GM23338 (cell line): Measurements from ENCODE around the gene POLDIP3. TPM values are rescaled to one million over a fixed set of nuclear protein-coding genes. Genes with fewer than 3 reads are reported as not detected.

Source experiments
- ATAC-seq: fragments of 200-7000 bp; cut with Tn5 transposase; 3 replicates; pipeline ENCODE4 v1.9.1; 2020
- DNase-seq: peaks from one replicate; pipeline ENCODE4 v3.0.0-alpha.2; 2015; ENCODE audit warnings: low spot score
- H2AFZ ChIP-seq: fragments of 200-600 bp; sonication (generic); 2 replicates; pipeline ENCODE4 v1.8.0; 2016; ENCODE audit warnings: antibody characterized with exemption, mild to moderate bottlenecking, moderate library complexity
- H3F3A ChIP-seq: fragments of 200-600 bp; sonication (generic); replicated peaks from 2 replicates; pipeline ENCODE4 v1.8.0; 2017; ENCODE audit warnings: antibody characterized with exemption, mixed run types, low read depth
- H3K27ac ChIP-seq: fragments of 200-600 bp; sonication (generic); 2 replicates; pipeline ENCODE4 v1.6.1; 2016; ENCODE audit warnings: low read depth
- H3K27me3 ChIP-seq: fragments of 200-600 bp; sonication (generic); 2 replicates; pipeline ENCODE4 v1.8.0; 2016; ENCODE audit warnings: mild to moderate bottlenecking, mixed run types, moderate library complexity; ENCODE audit not compliant: insufficient read depth
- H3K36me3 ChIP-seq: fragments of 200-600 bp; sonication (generic); 2 replicates; pipeline ENCODE4 v1.8.0; 2016; ENCODE audit warnings: mild to moderate bottlenecking; ENCODE audit not compliant: insufficient read depth
- H3K4me1 ChIP-seq: fragments of 200-600 bp; sonication (generic); 2 replicates; pipeline ENCODE4 v1.8.0; 2016; ENCODE audit warnings: mild to moderate bottlenecking, moderate library complexity; ENCODE audit not compliant: insufficient read depth
- H3K4me2 ChIP-seq: fragments of 200-600 bp; sonication (generic); 2 replicates; pipeline ENCODE4 v1.7.1; 2017; ENCODE audit warnings: mixed run types
- H3K4me3 ChIP-seq: fragments of 200-600 bp; sonication (generic); 2 replicates; pipeline ENCODE4 v1.6.1; 2016; ENCODE audit warnings: mixed run types
- H3K79me2 ChIP-seq: fragments of 200-600 bp; sonication (generic); replicated peaks from 2 replicates; pipeline ENCODE4 v1.8.0; 2017; ENCODE audit warnings: mild to moderate bottlenecking; ENCODE audit not compliant: insufficient read depth
- H3K9me2 ChIP-seq: fragments of 200-600 bp; sonication (generic); 2 replicates; pipeline ENCODE4 v1.8.0; 2017; ENCODE audit not compliant: insufficient read depth
- H4K20me1 ChIP-seq: fragments of 200-600 bp; sonication (generic); replicated peaks from 2 replicates; pipeline ENCODE4 v1.8.0; 2017; ENCODE audit warnings: mild to moderate bottlenecking; ENCODE audit not compliant: insufficient read depth
- H3K27ac Mint-ChIP-seq: 2 replicates; pipeline ENCODE4 v1.8.0; 2020; ENCODE audit warnings: inconsistent platforms, mild to moderate bottlenecking, moderate library complexity, mixed read lengths
- H3K27me3 Mint-ChIP-seq: 3 replicates; pipeline ENCODE4 v1.8.0; 2022; ENCODE audit warnings: low read depth, mild to moderate bottlenecking, moderate library complexity, mixed read lengths, inconsistent platforms; ENCODE audit not compliant: insufficient read depth, poor library complexity
- H3K36me3 Mint-ChIP-seq: 3 replicates; pipeline ENCODE4 v1.8.0; 2021; ENCODE audit warnings: low read depth, mild to moderate bottlenecking, inconsistent platforms, moderate library complexity, mixed read lengths
- H3K4me1 Mint-ChIP-seq: 3 replicates; pipeline ENCODE4 v1.8.0; 2020; ENCODE audit warnings: mild to moderate bottlenecking, inconsistent platforms, mixed read lengths
- H3K4me3 Mint-ChIP-seq: 3 replicates; pipeline ENCODE4 v1.8.0; 2021; ENCODE audit warnings: moderate library complexity, mild to moderate bottlenecking, inconsistent platforms, mixed read lengths
- H3K9me3 Mint-ChIP-seq: 3 replicates; pipeline ENCODE4 v1.8.0; 2020; ENCODE audit warnings: moderate library complexity, mild to moderate bottlenecking, inconsistent platforms, mixed read lengths
- EZH2 ChIP-seq: fragments of 200-600 bp; sonication (generic); IDR thresholded peaks from one replicate; pipeline ENCODE4 v1.8.0; 2017; ENCODE audit warnings: antibody characterized with exemption, mild to moderate bottlenecking, low read depth; ENCODE audit not compliant: unreplicated experiment
- ZNF114 ChIP-seq: fragments of 250-450 bp; sonication (Bioruptor Pico); IDR thresholded peaks from 2 replicates; pipeline ENCODE4 v1.5.0; 2020; ENCODE audit warnings: mild to moderate bottlenecking, moderate library complexity
- polyA plus RNA-seq: library from polyadenylated mRNA; unstranded; fragments of >200 nt; fragmentation: Nextera tagmentation; extraction: Ambion mirVana; gene quantifications from 2 replicates; pipeline ENCODE4 v1.2.1, GENCODE V29; 2016
- total RNA-seq: library from RNA; depleted of rRNA; stranded (reverse); fragments of >200 nt; shearing (Covaris generic); gene quantifications from 2 replicates; pipeline ENCODE4 v1.2.3, GENCODE V29; 2014
- TF ChIP-seq, protein P1 (sequence below): IDR thresholded peaks from 2 replicates; pipeline ENCODE4 v1.6.1; 2016; ENCODE audit warnings: antibody characterized with exemption
- TF ChIP-seq, protein P2 (sequence below): fragments of 250-450 bp; sonication (Bioruptor Pico); IDR thresholded peaks from 2 replicates; pipeline ENCODE4 v1.5.0; 2020; ENCODE audit warnings: mild to moderate bottlenecking, moderate library complexity
- TF ChIP-seq, protein P3 (sequence below), 2 experiments: fragments of 200-600 bp in 1 of 2; sonication (generic) in 1 of 2; conservative IDR thresholded peaks; 2 replicates each; pipeline versions ENCODE4 v1.5.1 to v1.6.1; 2016 to 2017; ENCODE audit warnings: antibody characterized with exemption in 2 of 2, low read depth in 2 of 2, mild to moderate bottlenecking in 2 of 2, moderate library complexity in 1 of 2

The POLDIP3 gene
- total and polyA plus RNA-seq, 2 experiments from 2014 or later: 38.2 to 54.3 TPM

DNA sequence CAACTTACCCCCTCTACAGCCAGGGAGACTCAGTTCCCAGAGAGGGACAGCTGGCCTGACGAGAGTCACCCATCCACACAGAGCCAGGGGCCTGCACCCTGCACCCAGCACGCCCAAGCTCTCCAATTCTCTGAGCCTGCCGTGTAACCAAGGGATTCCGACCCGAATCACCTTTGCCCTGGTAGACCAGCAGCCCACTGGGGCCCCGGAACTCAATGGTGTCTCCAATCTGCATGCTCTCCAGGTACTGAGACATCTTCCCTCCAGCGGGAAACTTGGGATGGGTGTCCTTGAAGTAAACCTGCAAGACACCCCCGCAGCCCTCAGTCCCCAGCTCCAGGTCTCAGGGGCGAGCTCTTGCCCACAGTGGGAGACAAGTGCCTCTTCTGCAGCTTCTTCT lies 13.3 kb upstream of the POLDIP3 start:
- no peak for DNase-seq

More for the DNA sequence above, 13.3 kb upstream of the POLDIP3 start:
- Histone ChIP-seq H3K27me3 (no peaks in the 10 kb centered on the region), H4K20me1 (no peaks in the 10 kb centered on the region), H3K79me2 (no peaks in the 10 kb centered on the region), H2AFZ (no peak overlapping the region), H3K36me3 (peaks cover 5% of the 10 kb centered on the region; the same call in 1 of the 2 replicates), H3K4me1 (no peaks in the 10 kb centered on the region), H3K4me3 (no peak overlapping the region), H3K4me2 (no peak overlapping the region), H3F3A (no peaks in the 10 kb centered on the region), H3K27ac (no peak overlapping the region), H3K9me2 (no peaks in the 10 kb centered on the region)
- ATAC-seq: no peak
- Mint-ChIP-seq H3K4me3 (no peak overlapping the region), H3K36me3 (peaks cover 25% of the 10 kb centered on the region), H3K27me3 (peaks cover 13% of the 10 kb centered on the region), H3K4me1 (no peaks in the 10 kb centered on the region), H3K9me3 (no peaks in the 10 kb centered on the region), H3K27ac (no peak overlapping the region)
- TF ChIP-seq, protein P1, sequence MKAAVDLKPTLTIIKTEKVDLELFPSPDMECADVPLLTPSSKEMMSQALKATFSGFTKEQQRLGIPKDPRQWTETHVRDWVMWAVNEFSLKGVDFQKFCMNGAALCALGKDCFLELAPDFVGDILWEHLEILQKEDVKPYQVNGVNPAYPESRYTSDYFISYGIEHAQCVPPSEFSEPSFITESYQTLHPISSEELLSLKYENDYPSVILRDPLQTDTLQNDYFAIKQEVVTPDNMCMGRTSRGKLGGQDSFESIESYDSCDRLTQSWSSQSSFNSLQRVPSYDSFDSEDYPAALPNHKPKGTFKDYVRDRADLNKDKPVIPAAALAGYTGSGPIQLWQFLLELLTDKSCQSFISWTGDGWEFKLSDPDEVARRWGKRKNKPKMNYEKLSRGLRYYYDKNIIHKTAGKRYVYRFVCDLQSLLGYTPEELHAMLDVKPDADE: no peak
- no peak for TF ChIP-seq EZH2
- TF ChIP-seq, protein P2, sequence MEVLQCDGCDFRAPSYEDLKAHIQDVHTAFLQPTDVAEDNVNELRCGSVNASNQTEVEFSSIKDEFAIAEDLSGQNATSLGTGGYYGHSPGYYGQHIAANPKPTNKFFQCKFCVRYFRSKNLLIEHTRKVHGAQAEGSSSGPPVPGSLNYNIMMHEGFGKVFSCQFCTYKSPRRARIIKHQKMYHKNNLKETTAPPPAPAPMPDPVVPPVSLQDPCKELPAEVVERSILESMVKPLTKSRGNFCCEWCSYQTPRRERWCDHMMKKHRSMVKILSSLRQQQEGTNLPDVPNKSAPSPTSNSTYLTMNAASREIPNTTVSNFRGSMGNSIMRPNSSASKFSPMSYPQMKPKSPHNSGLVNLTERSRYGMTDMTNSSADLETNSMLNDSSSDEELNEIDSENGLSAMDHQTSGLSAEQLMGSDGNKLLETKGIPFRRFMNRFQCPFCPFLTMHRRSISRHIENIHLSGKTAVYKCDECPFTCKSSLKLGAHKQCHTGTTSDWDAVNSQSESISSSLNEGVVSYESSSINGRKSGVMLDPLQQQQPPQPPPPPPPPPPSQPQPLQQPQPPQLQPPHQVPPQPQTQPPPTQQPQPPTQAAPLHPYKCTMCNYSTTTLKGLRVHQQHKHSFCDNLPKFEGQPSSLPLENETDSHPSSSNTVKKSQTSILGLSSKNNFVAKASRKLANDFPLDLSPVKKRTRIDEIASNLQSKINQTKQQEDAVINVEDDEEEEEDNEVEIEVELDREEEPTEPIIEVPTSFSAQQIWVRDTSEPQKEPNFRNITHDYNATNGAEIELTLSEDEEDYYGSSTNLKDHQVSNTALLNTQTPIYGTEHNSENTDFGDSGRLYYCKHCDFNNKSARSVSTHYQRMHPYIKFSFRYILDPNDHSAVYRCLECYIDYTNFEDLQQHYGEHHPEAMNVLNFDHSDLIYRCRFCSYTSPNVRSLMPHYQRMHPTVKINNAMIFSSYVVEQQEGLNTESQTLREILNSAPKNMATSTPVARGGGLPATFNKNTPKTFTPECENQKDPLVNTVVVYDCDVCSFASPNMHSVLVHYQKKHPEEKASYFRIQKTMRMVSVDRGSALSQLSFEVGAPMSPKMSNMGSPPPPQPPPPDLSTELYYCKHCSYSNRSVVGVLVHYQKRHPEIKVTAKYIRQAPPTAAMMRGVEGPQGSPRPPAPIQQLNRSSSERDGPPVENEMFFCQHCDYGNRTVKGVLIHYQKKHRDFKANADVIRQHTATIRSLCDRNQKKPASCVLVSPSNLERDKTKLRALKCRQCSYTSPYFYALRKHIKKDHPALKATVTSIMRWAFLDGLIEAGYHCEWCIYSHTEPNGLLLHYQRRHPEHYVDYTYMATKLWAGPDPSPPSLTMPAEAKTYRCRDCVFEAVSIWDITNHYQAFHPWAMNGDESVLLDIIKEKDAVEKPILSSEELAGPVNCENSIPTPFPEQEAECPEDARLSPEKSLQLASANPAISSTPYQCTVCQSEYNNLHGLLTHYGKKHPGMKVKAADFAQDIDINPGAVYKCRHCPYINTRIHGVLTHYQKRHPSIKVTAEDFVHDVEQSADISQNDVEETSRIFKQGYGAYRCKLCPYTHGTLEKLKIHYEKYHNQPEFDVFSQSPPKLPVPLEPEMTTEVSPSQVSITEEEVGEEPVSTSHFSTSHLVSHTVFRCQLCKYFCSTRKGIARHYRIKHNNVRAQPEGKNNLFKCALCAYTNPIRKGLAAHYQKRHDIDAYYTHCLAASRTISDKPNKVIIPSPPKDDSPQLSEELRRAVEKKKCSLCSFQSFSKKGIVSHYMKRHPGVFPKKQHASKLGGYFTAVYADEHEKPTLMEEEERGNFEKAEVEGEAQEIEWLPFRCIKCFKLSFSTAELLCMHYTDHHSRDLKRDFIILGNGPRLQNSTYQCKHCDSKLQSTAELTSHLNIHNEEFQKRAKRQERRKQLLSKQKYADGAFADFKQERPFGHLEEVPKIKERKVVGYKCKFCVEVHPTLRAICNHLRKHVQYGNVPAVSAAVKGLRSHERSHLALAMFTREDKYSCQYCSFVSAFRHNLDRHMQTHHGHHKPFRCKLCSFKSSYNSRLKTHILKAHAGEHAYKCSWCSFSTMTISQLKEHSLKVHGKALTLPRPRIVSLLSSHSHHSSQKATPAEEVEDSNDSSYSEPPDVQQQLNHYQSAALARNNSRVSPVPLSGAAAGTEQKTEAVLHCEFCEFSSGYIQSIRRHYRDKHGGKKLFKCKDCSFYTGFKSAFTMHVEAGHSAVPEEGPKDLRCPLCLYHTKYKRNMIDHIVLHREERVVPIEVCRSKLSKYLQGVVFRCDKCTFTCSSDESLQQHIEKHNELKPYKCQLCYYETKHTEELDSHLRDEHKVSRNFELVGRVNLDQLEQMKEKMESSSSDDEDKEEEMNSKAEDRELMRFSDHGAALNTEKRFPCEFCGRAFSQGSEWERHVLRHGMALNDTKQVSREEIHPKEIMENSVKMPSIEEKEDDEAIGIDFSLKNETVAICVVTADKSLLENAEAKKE: no peak
- TF ChIP-seq, protein P3, sequence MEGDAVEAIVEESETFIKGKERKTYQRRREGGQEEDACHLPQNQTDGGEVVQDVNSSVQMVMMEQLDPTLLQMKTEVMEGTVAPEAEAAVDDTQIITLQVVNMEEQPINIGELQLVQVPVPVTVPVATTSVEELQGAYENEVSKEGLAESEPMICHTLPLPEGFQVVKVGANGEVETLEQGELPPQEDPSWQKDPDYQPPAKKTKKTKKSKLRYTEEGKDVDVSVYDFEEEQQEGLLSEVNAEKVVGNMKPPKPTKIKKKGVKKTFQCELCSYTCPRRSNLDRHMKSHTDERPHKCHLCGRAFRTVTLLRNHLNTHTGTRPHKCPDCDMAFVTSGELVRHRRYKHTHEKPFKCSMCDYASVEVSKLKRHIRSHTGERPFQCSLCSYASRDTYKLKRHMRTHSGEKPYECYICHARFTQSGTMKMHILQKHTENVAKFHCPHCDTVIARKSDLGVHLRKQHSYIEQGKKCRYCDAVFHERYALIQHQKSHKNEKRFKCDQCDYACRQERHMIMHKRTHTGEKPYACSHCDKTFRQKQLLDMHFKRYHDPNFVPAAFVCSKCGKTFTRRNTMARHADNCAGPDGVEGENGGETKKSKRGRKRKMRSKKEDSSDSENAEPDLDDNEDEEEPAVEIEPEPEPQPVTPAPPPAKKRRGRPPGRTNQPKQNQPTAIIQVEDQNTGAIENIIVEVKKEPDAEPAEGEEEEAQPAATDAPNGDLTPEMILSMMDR (conservative IDR thresholded peaks at IDR 0.05; ENCODE audit: low read depth in 2 of 2): no peak
- no peak for TF ChIP-seq ZNF114 (CRISPR knock-in tag)
